ENCODE measurements around the gene ANAPC2.

Gene ANAPC2

DNA sequence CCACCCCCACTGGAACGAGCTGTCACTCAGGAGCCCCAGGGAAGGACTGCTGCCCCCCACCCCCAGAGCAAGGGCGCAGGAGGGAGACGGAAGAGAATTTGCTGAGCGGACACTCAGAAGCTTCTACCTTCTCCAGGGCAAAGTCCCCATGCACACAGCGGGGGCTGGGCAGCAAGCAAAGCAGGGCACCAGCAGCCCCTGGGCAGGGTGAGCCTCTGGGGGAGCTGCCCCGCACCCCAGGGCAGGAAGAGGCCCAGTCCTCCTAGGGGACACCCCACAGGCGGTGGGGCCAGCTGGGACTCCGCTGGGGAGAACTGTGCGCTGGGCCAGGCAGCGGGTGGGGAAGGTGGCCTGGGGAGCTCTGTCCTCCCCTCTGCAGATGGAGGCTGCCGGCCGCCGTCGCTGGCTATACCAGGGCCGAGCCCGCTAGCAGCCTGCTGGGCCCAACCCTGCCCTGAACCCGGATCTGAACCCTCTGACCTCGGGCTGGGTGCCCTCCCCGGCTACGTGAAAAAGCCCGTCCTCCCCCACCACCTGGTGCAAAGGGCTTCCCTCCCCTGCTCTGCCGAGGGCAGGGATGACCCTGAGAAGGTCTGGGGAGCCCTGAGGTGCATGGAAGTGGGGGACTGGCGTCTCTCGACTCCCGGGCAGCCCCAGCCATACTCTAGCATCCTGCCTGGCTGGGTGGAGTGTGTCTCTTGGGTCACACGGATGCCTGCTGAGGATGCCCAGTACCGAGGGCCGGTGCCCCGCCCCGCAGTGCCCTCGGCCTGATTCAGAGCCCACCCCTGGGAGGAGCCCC lies 41.7 kb upstream of the ANAPC2 start:
- DNase-seq (ENCODE audit: low read depth), result no peak
- TF ChIP-seq, protein P1, sequence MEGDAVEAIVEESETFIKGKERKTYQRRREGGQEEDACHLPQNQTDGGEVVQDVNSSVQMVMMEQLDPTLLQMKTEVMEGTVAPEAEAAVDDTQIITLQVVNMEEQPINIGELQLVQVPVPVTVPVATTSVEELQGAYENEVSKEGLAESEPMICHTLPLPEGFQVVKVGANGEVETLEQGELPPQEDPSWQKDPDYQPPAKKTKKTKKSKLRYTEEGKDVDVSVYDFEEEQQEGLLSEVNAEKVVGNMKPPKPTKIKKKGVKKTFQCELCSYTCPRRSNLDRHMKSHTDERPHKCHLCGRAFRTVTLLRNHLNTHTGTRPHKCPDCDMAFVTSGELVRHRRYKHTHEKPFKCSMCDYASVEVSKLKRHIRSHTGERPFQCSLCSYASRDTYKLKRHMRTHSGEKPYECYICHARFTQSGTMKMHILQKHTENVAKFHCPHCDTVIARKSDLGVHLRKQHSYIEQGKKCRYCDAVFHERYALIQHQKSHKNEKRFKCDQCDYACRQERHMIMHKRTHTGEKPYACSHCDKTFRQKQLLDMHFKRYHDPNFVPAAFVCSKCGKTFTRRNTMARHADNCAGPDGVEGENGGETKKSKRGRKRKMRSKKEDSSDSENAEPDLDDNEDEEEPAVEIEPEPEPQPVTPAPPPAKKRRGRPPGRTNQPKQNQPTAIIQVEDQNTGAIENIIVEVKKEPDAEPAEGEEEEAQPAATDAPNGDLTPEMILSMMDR (IDR thresholded peaks at IDR 0.05; ENCODE audit: low read length, missing control alignments), result no peak
- H3K4me3 ChIP-seq (replicated peaks; ENCODE audit: low read depth, low read length), result no peak overlapping the region

DNA sequence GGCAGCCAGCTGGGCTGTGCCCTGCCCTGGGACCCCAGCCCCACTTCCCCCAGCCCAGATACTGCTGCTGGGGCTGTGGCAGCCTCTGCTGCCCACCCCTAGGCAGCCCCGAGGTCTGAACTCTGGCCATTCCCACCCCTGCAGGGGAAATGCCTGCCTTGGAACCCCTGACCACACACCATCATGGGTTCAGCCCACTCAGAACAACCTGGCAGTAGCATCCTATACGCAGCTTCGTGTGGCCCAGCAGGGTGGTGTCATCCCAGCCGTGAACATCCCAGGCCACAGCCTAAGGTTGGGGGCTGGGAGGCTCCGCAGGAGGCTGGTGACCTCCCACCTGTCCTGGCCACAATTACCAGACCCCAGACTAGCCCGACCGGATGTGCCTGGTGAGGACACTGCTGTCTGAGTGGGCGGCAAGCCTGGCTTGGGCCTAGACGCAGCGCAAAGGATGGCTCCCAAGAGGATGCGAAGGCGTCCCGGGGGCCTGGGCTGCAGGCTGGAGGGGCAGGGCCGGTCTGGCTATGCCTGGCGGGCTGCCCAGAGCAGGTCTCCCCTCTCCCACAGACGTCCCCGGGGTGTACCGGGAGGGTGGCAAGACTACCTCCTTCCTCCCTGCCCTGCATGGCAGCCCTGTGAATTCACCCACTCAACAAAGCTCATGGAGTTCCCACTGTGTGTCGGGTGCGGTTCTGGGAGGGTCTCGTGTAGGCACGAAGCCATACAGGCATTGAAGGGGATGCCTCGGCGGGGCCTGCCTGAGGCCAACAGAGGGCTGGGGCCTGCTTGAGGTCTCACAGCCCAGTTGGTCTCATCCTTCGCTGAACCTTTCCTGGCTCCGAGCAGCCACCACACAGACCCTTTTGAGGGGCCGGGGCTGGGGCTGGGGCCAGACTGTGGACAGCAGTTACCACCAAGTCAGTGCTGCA lies 40.9 kb upstream of the ANAPC2 start:
- no peak for DNase-seq (ENCODE audit: low read depth)
- no peak overlapping the region for H3K4me3 ChIP-seq (replicated peaks; ENCODE audit: low read depth, low read length)
- TF ChIP-seq, protein P1 (IDR thresholded peaks at IDR 0.05; ENCODE audit: low read length, missing control alignments), result no peak

DNA sequence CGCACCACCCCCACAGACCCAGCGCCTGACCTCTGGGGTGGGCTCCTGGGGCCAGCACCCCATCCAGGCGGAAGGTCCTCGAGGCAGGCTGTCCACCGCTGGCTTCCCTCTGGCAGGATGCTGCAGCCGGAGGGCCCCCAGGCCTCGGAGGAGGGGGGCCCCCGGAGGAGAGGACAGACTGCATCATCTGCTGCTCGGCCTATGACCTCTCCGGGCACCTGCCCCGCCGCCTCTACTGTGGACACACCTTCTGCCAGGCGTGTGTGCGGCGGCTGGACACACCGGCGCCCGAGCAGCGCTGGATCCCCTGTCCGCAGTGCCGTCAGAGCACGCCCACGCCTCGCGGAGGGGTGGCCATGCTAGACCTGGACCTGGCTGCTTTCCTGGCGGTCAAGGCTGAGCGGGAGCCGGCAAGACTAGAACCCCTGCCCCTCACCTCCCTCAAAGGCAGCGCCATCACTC lies 40.2 kb upstream of the ANAPC2 start:
- DNase-seq (ENCODE audit: low read depth), result no peak
- H3K4me3 ChIP-seq (replicated peaks; ENCODE audit: low read depth, low read length), result no peak overlapping the region
- TF ChIP-seq, protein P1 (IDR thresholded peaks at IDR 0.05; ENCODE audit: low read length, missing control alignments), result no peak

DNA sequence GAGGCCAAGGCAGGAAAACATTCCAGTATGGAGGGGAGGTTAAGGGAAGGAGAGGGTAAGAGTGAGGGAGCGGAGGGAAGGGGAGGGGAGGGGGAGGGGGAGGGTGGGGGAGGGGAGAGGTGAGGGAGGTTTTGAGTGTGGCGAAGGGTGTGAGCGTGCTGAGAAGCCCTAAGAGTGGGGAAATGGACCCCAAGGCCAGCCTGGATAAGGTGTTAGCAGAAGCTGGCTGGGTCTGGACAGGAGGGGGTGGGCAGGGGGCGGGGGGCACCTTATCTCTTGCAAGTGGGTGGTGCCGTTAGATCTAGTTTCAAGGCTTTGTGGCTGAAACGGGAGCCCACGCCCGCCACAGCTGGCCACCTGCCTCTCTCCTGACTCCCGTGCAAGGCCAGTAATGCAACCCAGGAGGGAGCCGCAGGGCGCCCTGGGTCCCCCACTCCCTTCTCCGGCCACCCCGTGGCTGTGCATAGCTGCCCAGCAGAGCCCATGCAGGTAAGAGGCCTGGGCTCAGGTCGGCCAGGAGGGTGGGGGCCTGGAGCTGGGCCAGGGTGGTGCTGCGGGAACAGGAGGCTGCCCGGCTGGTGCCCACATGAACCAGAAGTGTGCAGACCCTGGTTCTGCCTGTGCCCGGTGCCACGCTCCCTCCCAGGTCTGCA lies 39.6 kb upstream of the ANAPC2 start:
- DNase-seq (ENCODE audit: low read depth), result no peak
- TF ChIP-seq, protein P1 (IDR thresholded peaks at IDR 0.05; ENCODE audit: low read length, missing control alignments), result no peak
- H3K4me3 ChIP-seq (replicated peaks; ENCODE audit: low read depth, low read length), result no peak overlapping the region

DNA sequence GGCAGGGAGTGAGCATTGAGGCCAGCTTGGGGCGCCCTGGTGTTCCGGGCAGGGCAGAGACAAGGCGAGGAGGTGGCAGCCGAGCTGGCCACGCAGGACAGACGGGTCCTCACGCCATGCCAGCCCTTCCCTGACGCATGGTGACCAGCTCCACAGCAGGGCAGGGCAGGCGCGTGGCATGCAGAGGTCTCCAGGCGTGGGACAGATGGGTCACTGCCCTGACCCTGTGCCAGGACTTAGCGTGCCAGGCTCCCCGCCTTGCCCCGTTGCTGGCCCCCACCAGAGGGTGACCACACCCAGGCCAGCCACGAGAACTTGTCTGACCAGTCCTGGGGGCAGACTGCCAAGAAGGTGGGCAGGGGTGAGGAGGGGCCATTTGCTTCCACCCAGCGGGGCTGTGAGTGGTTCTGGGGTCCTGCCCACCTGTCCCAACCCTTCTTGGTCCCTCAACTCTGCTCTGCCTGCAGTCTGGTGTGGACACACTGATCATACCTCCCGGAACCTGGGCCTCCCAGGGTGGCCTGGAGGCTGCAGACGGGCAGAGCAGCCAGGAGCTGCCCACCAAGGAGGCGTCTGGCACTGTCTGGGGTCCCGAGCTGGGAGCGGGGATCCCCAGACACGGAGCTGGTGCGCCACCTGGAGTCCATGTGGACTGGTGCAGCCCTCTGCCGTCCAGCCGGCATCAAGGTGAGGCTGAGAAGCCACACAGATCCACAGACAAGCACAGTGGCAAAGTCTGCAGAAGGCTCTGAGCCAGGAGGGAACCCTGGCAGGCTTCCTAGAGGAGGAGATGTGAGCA lies 38.9 kb upstream of the ANAPC2 start, which contains the start of gene RNF224:
Gene RNF224, plus strand, starts transcription at position 449 of the 799 bp plus-strand sequence. CDS start 834 bp downstream, outside the sequence.
- no peak within 1 kb of the TSS for H3K4me3 ChIP-seq (replicated peaks; ENCODE audit: low read depth, low read length)
- peak; percentile 82 for DNase-seq (ENCODE audit: low read depth)
- TF ChIP-seq, protein P1 (IDR thresholded peaks at IDR 0.05; ENCODE audit: low read length, missing control alignments), result peak; percentile 89
